Mesothelial cell of epicardium (in vitro differentiated cells): ENCODE results near the gene PTPRK. TPM values are rescaled to one million over a fixed set of nuclear protein-coding genes. Genes with fewer than 3 reads are reported as not detected.

Source experiments
- DNase-seq, 2 experiments: peaks; one replicate each; pipeline ENCODE4 v3.0.0; 2021; ENCODE audit warnings: low spot score in 2 of 2; ENCODE audit not compliant: unreplicated experiment in 2 of 2
- H3K27ac Mint-ChIP-seq: 2 replicates; pipeline ENCODE4 v1.8.0; 2021; ENCODE audit warnings: mixed read lengths
- H3K27me3 Mint-ChIP-seq: 2 replicates; pipeline ENCODE4 v1.8.0; 2021; ENCODE audit warnings: low read depth, mixed read lengths
- H3K36me3 Mint-ChIP-seq: 2 replicates; pipeline ENCODE4 v1.8.0; 2021; ENCODE audit warnings: mixed read lengths
- H3K4me1 Mint-ChIP-seq: 2 replicates; pipeline ENCODE4 v1.8.0; 2021; ENCODE audit warnings: mixed read lengths
- H3K4me3 Mint-ChIP-seq: 2 replicates; pipeline ENCODE4 v1.8.0; 2021; ENCODE audit warnings: mild to moderate bottlenecking, moderate library complexity, mixed read lengths
- H3K9me3 Mint-ChIP-seq: 2 replicates; pipeline ENCODE4 v1.8.0; 2021; ENCODE audit warnings: mixed read lengths
- total RNA-seq: library from RNA; stranded (reverse); gene quantifications from 3 replicates; pipeline ENCODE4 v1.2.1, GENCODE V29; 2021
- TF ChIP-seq, protein P1 (sequence below): fragments of 200-600 bp; sonication (generic); IDR thresholded peaks from one replicate; pipeline ENCODE4 v1.5.0; 2021; ENCODE audit warnings: antibody characterized with exemption; ENCODE audit not compliant: unreplicated experiment

Gene PTPRK
- total RNA-seq, 1 donor from 2014 or later: 93.7 TPM

DNA sequence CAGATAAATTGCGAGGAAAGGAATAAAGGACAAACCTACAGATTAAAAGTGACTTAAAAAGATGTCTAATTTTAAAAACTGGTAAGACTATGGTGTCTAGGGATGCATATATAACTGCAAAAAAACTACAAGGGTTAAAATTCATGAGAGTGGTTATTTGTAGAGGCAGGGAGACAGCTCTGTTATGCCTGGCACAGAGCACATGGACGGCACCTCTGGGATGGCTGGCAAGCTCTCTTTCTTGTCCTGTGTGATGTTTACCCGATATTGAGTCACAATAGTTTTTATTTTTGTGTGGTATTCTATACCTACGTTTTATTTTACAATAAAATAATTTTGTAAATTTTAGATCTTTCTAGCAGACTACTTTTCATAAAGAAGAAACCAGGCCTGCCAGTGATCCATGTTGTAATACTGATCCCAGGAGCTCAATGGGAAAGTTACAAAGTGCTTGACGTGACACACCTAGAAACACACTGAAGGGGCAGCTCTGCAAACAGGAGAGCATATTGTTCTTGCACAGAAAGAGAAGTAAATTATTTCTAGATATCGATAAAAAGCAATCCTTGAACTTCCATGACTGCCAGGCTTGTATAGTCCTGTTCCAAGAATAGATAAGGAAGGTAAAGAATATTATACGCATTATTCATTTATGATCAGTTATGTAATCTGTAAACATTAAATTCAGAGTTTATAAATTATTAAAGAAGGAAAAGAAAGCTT, 290.0 kb downstream of the PTPRK start:
- no peaks in the 10 kb centered on the region for H3K9me3 Mint-ChIP-seq

DNA sequence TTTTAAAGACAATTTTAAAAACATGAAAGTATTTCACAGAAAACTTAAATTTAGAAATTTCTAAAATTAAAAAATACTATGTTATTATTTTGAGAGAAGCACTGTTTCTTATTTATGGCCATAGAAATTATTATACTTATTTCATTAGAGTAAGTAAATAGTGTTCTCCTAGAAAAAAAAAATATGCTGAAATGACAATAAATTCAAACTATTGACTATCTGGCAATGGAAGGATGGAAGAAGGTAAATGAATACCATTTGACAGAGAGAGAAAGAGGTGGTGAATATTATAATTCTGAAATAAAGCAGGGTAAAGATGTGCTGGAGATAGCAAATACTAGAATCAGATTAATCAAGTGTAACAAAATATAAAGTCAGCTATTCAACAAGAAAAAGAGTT, 294.8 kb downstream of the PTPRK start:
- Mint-ChIP-seq H3K36me3 (peaks cover 2% of the 10 kb centered on the region), H3K9me3 (no peaks in the 10 kb centered on the region), H3K27ac (no peak overlapping the region), H3K27me3 (no peaks in the 10 kb centered on the region), H3K4me1 (peaks cover 8% of the 10 kb centered on the region), H3K4me3 (no peak overlapping the region)
- no peak for DNase-seq
- TF ChIP-seq, protein P1, sequence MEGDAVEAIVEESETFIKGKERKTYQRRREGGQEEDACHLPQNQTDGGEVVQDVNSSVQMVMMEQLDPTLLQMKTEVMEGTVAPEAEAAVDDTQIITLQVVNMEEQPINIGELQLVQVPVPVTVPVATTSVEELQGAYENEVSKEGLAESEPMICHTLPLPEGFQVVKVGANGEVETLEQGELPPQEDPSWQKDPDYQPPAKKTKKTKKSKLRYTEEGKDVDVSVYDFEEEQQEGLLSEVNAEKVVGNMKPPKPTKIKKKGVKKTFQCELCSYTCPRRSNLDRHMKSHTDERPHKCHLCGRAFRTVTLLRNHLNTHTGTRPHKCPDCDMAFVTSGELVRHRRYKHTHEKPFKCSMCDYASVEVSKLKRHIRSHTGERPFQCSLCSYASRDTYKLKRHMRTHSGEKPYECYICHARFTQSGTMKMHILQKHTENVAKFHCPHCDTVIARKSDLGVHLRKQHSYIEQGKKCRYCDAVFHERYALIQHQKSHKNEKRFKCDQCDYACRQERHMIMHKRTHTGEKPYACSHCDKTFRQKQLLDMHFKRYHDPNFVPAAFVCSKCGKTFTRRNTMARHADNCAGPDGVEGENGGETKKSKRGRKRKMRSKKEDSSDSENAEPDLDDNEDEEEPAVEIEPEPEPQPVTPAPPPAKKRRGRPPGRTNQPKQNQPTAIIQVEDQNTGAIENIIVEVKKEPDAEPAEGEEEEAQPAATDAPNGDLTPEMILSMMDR: no peak

More for the DNA sequence above, 290.0 kb downstream of the PTPRK start:
- no peaks in the 10 kb centered on the region for H3K4me1 Mint-ChIP-seq
- TF ChIP-seq, protein P1: no peak
- H3K4me3 Mint-ChIP-seq: no peak overlapping the region
- peaks cover 11% of the 10 kb centered on the region for H3K36me3 Mint-ChIP-seq
- no peaks in the 10 kb centered on the region for H3K27me3 Mint-ChIP-seq
- no peak for DNase-seq
- no peak overlapping the region for H3K27ac Mint-ChIP-seq

DNA sequence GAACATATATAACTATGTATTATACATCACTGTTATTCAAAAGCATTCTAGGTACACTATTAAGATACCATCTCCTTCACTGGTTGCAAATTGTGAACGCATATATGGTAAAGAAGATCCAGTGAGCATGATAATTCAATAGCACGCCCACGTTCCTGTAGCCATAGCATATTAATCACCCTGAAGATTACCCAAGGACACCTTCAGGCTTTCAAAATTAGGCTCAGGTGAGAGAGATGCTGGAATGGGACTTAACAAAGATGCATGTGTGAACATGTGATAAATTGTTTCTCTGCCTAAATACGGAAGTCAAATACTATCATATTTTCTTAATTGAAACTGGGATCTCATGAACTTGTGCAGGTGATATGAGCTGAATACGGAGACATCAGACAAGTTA, 303.5 kb downstream of the PTPRK start:
- Mint-ChIP-seq H3K27me3 (no peaks in the 10 kb centered on the region), H3K4me1 (no peaks in the 10 kb centered on the region), H3K9me3 (no peaks in the 10 kb centered on the region), H3K4me3 (no peak overlapping the region), H3K27ac (no peak overlapping the region), H3K36me3 (peaks cover 25% of the 10 kb centered on the region)
- no peak for DNase-seq
- TF ChIP-seq, protein P1: no peak

DNA sequence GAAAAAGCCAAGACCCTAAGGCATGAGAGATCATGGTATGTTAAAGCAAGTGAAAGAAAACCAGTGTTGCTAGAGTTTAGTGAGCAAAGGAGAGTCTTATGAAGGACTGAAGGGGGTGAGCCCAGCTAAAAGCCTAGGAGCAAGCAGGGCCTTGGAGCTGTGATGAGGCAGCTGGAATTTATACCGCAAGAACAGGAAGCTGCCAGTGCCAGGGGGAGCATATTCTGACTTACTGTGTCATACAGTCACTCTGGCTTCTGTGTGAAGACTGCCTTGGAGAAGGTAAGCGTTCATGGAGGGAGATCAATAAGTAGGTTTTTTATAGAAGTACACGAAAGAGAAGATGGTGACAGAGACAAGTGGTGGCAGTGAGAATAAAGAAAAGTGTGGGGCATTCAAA, 310.6 kb downstream of the PTPRK start:
- peaks cover 4% of the 10 kb centered on the region for H3K9me3 Mint-ChIP-seq
- H3K27ac Mint-ChIP-seq: no peak overlapping the region
- H3K36me3 Mint-ChIP-seq: peaks cover 5% of the 10 kb centered on the region
- no peak overlapping the region for H3K4me3 Mint-ChIP-seq
- no peak for DNase-seq
- TF ChIP-seq, protein P1: no peak
- no peaks in the 10 kb centered on the region for H3K27me3 Mint-ChIP-seq
- H3K4me1 Mint-ChIP-seq: peaks cover 11% of the 10 kb centered on the region

DNA sequence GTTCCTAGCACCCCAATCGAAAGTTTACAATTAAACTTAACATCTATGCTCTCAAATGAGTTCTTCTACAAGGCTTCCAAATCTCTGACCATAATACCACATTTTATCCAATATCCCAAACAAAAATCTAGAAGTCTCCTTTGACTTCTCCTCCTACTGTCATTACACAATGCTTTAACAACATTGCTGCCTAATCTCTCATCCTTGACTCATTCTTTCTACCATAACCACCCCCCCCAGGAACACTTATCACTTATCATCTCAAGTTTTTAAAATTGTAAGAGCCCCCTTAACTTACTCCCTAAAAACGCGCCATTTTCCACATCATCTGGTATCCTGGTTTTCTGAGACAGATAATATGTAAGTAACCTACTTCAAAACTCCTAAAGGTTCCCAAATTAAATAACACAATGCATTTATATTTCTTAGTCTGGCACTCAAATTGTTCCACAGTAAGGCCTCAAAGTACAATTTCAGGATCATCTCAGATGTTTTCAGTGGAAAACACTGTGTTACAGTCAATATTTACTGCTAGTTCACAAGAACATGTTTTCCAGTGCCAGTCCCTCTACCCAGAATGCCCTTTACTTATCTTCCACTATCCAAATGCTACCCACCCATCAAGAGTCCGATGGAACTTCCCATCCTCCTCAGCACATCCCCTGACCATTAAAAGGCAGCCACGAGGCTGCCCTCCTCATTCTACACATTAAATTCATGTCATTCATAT, 311.4 kb downstream of the PTPRK start:
- Mint-ChIP-seq H3K27me3 (no peaks in the 10 kb centered on the region), H3K36me3 (peaks cover 11% of the 10 kb centered on the region), H3K27ac (no peak overlapping the region), H3K4me3 (no peak overlapping the region), H3K4me1 (peaks cover 11% of the 10 kb centered on the region), H3K9me3 (peaks cover 10% of the 10 kb centered on the region)
- no peak for DNase-seq
- TF ChIP-seq, protein P1: no peak
